NCI-H128 (cell line): ENCODE measurements around the gene TUBB.
"Not testable (repeated sequence)": the region's sequence is repeated elsewhere in the genome, so short reads cannot be mapped to it uniquely, and the experiment has no call there.

Experiments
- DNase-seq: peaks from one replicate; lab custom pipeline; 2025; ENCODE audit not compliant: unreplicated experiment; lab: John Stamatoyannopoulos, UW

TUBB gene

DNA sequence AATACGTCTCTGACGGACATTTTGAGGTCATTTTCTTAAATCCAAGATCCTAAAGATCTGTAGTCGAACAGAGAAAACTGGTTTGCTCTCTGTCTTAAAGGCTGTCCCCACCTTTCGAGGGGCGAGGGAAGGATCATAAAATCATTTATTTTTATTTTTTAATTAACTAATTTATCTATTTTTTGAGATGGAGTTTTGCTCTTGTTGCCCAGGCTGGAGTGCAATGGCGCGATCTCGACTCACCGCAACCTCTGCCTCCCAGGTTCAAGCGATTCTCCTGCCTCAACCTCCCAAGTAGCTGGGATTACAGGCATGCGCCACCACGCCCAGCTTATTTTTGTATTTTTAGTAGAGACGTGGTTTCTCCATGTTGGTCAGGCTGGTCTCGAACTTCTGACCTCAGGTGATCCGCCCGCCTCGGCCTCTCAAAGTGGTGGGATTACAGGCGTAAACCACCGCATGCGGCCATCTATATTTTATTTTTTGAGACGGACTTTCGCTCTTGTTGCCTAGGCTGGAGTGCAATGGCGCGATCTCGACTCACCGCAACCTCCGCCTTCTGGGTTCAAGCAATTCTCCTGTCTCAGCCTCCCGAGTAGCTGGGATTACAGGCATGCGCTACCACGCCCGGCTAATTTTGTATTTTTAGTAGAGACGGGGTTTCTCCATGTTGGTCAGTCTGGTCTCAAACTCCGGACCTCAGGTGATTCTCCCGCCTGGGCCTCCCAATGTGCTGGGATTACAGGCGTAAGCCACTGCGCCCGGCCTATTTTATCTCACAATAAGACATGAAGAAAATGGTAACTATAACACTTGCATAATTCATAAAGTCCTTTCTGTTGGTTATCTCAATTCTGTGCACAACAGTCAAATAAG, 2.1 kb upstream of the TUBB start:
- DNase-seq, result not testable (repeated sequence)

DNA sequence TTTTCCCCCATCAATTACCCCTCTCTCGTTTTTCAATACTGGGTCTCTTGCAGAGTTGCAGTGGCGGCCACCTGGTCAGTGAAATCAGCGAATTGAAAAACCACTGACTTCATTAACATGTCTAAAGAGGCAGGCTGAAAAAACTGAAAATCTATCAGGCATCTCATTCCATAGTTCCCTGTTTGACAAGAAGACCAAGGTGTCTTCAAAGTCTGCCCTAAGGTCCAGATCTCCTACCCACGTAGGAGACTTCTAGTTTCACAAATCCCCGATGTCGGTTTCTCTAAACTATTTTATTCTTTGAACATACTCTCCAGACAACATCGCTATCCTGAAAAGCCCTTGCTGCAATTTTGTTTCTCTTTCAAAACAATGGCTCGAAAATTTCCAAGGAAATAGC, 796 bp upstream of the TUBB start:
- DNase-seq, result no peak

DNA sequence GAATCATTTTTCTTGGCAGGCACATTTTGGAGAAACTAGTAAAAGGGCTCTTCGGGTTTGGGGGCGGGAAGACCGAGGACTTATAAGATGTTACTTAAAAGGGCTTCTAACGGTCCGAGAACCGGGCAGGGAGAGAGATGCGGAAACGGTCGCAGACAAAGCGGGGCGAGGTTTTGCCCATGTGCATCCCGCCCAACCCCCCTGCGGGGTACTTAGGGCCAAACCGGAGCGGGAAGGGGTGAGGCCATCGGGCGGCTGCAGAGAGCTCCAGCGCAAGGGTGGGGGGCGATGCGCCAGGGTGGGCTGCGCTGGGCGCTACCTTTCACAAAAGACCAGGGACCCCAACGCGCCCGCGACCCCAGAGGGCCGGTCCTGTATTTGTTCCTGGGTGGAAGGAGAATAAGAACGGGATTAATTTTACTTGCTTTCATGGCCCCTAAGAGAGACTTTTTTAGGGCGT, 616 bp downstream of the TUBB start:
- peak; percentile 22 for DNase-seq

DNA sequence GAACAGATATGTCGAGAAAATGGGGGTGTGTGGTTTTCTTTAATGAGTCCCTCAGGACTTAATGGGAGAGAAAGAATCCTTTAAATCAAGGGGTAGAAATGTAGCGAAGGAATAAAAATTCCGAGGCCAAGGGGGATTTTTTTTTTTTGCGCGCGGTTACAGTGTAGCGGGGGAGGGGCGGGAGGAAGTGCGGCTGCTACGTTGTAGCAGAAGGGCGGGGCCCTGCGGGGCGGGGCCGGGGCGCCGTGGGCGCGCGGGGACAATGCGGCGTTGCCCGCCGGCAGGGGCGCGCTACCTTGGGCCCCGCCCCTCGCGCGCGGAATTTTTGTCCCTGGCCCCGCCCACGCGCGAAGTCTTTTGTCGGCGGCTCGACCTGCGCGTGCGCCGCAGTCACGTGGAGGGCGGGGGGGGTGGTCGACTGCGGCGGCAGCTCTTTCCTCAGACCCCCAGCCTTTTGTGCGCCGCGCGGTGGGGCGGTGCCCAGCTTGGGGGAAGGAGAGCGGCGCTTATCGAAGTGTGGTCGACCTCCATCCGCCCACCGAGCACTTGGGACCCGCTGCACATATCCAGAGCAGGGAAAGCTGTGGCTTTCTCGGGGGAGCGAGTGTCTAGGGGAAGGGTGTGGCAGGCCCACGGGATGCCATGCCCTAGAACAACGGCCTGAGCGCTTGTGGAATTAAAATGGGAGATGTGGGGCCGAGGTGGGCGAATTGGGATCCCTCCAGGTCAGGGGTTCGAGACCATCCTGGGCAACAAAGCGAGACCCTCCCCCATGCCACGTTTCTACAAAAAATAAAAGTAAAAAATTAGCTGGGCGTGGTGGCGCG, 1.3 kb downstream of the TUBB start:
- peak; percentile 72 for DNase-seq

DNA sequence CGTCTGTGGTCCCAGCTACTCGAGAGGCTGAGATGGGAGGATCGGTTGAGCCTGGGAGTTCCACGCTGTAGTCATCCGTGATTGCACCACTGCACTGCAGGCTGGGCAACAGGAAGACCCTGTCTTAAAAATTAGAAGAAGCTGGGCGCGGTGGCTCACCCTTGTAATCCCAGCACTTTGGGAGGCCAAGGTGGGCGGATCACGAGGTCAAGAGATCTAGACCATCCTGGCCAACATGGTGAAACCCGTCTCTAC, 1.8 kb downstream of the TUBB start:
- DNase-seq, result not testable (repeated sequence)

DNA sequence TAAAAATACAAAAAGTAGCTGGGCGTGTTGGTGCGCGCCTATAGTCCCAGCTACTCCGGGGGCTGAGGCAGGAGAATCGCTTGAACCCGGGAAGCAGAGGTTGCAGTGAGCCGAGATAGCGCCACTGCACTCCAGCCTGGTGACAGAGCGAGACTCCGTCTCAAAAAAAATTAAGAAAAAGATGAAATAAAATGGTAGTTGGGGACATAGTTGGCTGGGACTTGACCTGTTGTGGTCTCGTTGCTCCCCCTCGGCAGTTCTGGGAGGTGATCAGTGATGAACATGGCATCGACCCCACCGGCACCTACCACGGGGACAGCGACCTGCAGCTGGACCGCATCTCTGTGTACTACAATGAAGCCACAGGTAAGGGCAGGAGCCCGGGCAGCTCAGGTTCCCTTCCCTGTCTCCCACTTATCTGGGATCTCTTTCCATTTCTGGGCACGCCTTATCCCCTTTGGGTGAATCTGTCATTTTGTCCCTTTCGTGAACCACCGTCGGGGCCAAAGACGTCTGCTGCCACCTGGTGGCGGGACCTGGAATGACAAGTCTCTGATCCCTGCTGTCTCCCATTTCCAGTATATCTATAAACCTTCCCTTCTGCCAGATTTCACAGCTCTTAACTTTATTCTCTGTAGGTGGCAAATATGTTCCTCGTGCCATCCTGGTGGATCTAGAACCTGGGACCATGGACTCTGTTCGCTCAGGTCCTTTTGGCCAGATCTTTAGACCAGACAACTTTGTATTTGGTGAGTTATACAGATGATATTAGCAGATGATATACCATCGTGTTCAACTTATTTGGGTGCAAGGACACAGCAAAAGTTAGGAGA, 2.3 kb downstream of the TUBB start:
- DNase-seq, result peak; percentile 47

DNA sequence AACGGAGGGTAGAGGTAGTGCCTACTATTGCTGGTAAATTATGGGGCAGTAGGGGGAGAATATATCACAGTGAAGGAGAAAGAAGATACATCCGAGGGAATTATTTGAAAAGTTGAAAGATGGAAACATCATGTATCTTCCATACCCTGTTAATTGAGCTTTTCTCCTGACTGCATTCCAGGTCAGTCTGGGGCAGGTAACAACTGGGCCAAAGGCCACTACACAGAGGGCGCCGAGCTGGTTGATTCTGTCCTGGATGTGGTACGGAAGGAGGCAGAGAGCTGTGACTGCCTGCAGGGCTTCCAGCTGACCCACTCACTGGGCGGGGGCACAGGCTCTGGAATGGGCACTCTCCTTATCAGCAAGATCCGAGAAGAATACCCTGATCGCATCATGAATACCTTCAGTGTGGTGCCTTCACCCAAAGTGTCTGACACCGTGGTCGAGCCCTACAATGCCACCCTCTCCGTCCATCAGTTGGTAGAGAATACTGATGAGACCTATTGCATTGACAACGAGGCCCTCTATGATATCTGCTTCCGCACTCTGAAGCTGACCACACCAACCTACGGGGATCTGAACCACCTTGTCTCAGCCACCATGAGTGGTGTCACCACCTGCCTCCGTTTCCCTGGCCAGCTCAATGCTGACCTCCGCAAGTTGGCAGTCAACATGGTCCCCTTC, 3.1 kb downstream of the TUBB start:
- not testable (repeated sequence) for DNase-seq

DNA sequence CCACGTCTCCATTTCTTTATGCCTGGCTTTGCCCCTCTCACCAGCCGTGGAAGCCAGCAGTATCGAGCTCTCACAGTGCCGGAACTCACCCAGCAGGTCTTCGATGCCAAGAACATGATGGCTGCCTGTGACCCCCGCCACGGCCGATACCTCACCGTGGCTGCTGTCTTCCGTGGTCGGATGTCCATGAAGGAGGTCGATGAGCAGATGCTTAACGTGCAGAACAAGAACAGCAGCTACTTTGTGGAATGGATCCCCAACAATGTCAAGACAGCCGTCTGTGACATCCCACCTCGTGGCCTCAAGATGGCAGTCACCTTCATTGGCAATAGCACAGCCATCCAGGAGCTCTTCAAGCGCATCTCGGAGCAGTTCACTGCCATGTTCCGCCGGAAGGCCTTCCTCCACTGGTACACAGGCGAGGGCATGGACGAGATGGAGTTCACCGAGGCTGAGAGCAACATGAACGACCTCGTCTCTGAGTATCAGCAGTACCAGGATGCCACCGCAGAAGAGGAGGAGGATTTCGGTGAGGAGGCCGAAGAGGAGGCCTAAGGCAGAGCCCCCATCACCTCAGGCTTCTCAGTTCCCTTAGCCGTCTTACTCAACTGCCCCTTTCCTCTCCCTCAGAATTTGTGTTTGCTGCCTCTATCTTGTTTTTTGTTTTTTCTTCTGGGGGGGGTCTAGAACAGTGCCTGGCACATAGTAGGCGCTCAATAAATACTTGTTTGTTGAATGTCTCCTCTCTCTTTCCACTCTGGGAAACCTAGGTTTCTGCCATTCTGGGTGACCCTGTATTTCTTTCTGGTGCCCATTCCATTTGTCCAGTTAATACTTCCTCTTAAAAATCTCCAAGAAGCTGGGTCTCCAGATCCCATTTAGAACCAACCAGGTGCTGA, 3.9 kb downstream of the TUBB start:
- not testable (repeated sequence) for DNase-seq

DNA sequence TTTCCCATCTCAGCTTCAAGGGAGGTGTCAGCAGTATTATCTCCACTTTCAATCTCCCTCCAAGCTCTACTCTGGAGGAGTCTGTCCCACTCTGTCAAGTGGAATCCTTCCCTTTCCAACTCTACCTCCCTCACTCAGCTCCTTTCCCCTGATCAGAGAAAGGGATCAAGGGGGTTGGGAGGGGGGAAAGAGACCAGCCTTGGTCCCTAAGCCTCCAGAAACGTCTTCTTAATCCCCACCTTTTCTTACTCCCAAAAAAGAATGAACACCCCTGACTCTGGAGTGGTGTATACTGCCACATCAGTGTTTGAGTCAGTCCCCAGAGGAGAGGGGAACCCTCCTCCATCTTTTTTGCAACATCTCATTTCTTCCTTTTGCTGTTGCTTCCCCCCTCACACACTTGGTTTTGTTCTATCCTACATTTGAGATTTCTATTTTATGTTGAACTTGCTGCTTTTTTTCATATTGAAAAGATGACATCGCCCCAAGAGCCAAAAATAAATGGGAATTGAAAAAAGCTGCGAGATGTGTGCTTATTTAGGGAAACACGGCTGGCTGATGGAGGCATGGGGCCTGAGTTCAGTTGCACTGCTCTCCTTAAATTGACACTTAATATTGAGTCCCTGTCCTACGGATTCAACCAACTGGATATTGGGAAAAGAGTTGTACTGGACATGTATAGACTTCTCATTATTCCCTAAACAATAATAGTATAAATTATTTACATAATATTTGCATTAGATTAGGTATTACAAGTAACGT, 4.9 kb downstream of the TUBB start:
- no peak for DNase-seq

DNA sequence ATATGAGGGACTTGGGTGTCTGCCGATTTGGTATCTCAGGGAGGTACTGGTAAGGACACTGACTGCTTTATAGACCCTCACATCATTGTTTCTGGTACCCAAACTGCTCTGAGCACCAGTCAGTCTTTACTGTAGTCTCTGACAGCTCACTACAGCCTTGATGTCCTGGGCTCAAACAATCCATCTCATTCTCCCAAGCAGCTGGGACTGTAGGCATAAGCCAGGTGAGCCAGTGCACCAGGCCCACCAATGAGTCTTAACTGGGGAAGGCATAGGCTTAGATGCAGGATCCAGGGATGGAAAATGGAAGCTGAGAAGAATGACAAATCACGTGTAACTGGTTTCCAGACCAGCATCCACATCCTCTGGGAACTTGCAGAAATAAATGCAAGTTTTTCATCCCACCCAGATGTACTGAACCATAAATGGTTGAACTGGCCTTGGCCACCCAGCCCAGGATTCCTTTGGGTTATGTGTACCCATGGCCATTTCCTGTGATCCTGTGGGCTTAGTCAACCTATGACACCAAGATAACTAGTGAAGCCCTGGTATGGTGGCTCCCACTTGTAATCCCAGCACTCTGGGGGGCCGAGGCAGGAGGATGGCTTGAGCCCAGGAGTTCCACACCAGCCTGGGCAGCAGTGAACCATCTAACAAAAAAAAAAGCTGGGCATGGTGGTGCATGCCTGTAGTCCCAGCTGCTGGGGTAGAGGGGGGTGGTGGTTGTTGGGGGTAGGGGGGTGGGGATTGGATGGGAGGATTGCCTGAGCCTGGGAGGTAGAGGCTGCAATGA, 5.8 kb downstream of the TUBB start:
- no peak for DNase-seq

DNA sequence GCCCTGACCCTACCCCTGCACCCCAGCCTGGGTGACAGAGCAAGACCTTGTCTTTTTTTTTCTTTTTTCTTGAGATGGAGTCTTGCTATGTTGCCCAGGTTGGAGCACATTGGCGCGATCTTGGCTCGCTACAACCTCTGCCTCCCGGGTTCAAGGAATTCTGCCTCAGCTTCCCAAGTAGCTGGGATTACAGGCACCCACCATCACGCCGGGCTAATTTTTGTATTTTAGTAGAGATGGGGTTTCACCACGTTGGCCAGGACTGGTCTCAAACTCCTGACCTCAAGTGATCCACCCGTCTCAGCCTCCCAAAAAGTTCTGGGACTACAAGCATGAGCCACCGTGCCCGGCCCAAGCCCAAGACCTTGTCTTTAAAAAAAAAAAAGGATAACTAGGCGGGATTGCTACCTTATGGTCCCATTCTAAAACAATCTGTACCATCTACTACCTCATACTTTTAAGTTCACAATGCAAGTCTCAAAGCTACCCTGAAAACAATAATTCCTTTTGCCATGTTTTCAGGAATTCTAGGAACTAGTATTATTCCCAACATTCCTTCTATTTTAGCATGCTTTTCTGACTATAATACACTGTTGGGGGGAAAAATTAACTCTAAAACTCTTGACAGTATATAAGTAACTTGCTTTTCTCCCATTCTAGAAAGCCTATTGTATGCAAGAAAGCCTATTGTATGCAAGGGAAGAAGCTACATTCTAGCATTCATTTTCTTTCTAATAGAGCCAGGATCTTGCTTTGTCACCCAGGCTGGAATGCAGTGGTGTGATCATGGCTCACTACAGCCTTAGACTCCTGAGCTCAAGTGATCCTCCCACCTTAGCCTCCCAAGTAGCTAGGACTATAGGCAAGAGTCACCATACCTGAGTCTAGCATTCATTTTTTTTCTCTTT, 6.6 kb downstream of the TUBB start:
- DNase-seq, result no peak

DNA sequence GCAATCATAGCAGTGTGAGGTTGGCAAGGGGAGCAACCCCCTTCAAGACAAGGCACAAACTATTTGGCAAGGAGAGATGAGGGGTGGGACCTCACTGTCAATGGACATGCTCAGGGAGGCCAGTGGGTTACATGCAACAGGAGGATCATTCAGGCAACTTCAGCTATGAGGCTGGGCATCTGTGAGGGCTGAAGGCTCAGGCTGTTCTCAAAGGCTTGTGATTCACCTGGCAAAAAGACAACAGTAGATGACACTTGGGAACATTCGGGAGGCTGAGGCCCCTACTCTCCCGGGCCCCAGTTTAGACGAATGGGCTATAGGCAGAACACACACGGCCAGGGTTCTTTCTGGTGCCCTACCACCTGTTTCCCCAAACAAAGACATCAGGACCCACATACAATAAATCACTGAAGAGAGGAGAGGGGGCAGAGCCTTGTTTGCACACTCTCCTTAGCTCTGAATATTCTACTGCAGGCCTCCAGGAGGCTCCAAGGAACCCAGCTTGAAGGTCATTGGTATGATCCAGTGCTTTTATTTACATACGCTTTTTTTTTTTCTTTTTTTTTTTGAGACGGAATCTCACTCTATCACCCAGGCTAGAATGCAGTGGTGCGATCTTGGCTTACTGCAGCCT, 7.9 kb downstream of the TUBB start:
- DNase-seq, result no peak

DNA sequence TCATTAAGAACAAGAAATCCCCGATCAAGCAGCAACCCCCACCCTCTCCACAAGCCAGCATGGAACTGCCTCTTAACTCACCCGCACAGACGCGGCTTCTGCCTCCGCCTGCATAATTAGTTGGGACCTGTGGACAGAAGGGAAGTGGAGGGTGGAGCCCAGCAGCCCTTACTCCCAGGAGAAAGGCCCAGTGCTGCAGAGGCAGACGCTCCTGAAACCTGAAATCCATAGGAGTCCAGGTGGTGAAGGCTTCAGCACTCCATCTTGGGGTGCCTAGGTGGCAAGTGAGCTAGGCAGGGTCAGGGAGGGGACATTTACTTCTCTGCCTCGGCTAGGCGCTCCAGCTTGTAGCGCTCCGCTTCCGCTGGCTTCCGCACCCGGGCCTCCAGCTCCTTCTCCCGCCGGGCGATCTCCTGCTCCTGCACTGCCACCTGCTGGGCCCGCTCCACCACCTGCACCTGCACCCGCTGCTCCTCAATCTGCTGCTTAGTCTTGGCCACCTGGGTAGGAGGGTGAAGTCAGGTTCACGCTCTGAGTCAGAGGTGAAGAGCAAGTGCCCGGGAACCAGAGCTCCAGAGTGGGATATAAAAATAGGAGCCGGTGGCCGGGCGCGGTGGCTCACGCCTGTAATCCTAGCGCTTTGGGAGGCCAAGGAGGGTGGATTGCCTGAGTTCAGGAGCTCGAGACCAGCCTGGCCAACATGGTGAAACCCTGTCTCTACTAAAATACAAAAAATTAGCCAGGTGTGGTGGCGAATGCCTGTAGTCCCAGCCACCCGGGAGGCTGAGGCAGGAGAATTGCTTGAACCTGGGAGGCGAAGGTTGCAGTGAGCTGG, 10.7 kb downstream of the TUBB start:
- peak; percentile 53 for DNase-seq

DNA sequence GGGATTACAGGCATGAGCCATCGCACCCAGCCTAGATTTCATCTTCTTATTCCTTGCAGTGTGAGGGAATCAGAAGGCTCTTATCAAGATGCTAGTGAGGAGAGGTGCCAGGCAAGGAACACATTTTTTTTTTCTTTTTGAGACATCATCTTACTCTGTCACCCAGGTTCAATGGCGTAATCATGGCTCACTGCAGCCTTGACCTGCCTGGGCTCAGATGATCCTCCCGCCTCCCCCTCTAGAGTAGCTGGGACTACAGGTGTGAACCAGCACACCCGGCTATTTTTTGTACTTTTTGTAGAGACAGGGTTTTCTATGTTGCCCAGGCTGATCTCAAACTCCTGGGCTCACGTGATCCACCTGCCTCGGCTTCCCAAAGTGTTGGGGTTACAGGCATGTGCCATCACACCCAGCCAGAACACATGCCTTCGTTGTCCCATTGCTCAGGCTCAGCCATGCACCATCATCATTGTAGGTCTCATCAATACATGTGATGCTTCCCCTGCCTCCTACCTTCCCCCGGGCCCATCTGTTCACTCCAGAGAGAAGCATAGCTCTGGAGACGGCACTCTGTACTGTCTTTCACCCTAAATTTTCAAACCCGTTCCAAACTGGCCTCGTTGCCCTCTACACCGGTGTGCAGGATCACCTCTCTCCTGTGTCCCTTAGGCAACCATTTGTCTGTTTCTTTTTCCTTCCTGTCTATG, 12.2 kb downstream of the TUBB start:
- no peak for DNase-seq

DNA sequence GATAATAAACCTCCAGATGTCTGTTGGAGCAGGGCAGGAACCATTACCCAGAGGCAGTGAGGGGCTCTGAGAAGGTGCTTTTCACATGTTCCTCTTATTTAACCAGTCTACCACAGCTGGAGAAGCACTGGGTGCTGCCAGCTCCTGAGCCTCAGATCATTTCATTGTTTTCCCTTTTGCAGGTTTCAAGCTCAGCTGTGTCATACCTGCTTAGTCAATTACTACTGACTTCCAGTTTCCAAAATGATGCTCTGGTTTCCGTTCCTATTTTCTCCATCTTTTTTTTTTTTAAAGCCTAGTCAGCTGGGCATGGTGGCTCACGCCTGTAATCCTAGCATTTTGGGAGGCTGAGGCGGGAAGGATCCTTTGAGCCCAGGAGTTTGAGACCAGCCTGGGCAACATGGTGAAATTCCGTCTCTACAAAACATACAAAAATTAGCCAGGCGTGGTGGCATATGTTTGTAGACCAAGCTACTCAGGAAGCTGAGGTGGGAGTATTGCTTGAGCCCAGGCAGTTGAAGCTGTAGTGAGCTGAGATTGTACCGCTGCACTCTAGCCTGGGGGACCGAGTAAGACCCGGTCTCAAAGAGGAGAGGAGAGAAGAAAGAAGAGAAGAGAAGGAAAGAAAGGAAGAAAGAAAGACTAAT, 15.6 kb downstream of the TUBB start:
- no peak for DNase-seq
